Cerebellar cortex (tissue), 1 donor: ENCODE results near the gene FBXL7.

Experiments
- DNase-seq: peaks from one replicate; pipeline ENCODE4 v3.0.0-alpha.2; 2015; ENCODE audit warnings: low spot score

FBXL7 gene

GRCh38 chr5:15889001-15889400 is 389.0 kb downstream of the FBXL7 start:
- DNase-seq, result no peak

- DNase-seq, result no peak
These were observed 393.9 kb downstream of the FBXL7 start for GRCh38 chr5:15893866-15894265.

- no peak for DNase-seq
These were observed 397.7 kb downstream of the FBXL7 start for GRCh38 chr5:15897656-15898055.

- no peak for DNase-seq
These were observed 398.7 kb downstream of the FBXL7 start for GRCh38 chr5:15898641-15899040.

- no peak for DNase-seq
These were observed 399.5 kb downstream of the FBXL7 start for GRCh38 chr5:15899481-15899880.

GRCh38 chr5:15901151-15901550 is 401.2 kb downstream of the FBXL7 start:
- no peak for DNase-seq

- no peak for DNase-seq
These were observed 402.1 kb downstream of the FBXL7 start for GRCh38 chr5:15902066-15902465.

- no peak for DNase-seq
These were observed 405.2 kb downstream of the FBXL7 start for GRCh38 chr5:15904899-15905830.

GRCh38 chr5:15914638-15915037 is 414.7 kb downstream of the FBXL7 start:
- no peak for DNase-seq

GRCh38 chr5:15926586-15926985 is 426.6 kb downstream of the FBXL7 start:
- DNase-seq, result no peak

- DNase-seq, result no peak
These were observed 427.9 kb downstream of the FBXL7 start for GRCh38 chr5:15927710-15928380.

- DNase-seq, result peak; percentile 44
These were observed 429.8 kb downstream of the FBXL7 start for GRCh38 chr5:15929611-15930263.

- no peak for DNase-seq
These were observed 432.1 kb downstream of the FBXL7 start for GRCh38 chr5:15932066-15932465.

- DNase-seq, result no peak
These were observed 433.6 kb downstream of the FBXL7 start for GRCh38 chr5:15933259-15934207.

- DNase-seq, result no peak
These were observed 436.7 kb downstream of the FBXL7 start for GRCh38 chr5:15936505-15937245.

GRCh38 chr5:15937708-15938107 is 437.7 kb downstream of the FBXL7 start:
- DNase-seq, result no peak

- no peak for DNase-seq
These were observed 438.2 kb downstream of the FBXL7 start for GRCh38 chr5:15938186-15938585.

- DNase-seq, result no peak
These were observed 439.0 kb downstream of the FBXL7 start for GRCh38 chr5:15938961-15939360.

- no peak for DNase-seq
These were observed 440.9 kb downstream of the FBXL7 start for GRCh38 chr5:15940905-15941304.

- no peak for DNase-seq
These were observed 443.5 kb downstream of the FBXL7 start for GRCh38 chr5:15943487-15943886.

GRCh38 chr5:15946026-15946425 is 446.0 kb downstream of the FBXL7 start:
- DNase-seq, result no peak
